OCI-LY3 (cell line): ENCODE data around the gene SPC24.

Source experiments
- EZH2phosphoT487 ChIP-seq: fragments of 200-600 bp; shearing (Covaris generic); IDR thresholded peaks from 2 replicates; pipeline ENCODE4 v1.6.1; 2018; ENCODE audit warnings: antibody characterized with exemption, mixed run types, low read depth
- TF ChIP-seq, protein P1 (sequence below): fragments of 200-600, 300-600 bp; sonication (generic); IDR thresholded peaks from 2 replicates; pipeline ENCODE4 v1.5.1; 2014; ENCODE audit warnings: antibody characterized with exemption, low read length, low read depth

GRCh38 chr19:11154683-11155047, 917 bp downstream of the SPC24 start:
- TF ChIP-seq, protein P1, sequence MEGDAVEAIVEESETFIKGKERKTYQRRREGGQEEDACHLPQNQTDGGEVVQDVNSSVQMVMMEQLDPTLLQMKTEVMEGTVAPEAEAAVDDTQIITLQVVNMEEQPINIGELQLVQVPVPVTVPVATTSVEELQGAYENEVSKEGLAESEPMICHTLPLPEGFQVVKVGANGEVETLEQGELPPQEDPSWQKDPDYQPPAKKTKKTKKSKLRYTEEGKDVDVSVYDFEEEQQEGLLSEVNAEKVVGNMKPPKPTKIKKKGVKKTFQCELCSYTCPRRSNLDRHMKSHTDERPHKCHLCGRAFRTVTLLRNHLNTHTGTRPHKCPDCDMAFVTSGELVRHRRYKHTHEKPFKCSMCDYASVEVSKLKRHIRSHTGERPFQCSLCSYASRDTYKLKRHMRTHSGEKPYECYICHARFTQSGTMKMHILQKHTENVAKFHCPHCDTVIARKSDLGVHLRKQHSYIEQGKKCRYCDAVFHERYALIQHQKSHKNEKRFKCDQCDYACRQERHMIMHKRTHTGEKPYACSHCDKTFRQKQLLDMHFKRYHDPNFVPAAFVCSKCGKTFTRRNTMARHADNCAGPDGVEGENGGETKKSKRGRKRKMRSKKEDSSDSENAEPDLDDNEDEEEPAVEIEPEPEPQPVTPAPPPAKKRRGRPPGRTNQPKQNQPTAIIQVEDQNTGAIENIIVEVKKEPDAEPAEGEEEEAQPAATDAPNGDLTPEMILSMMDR: no peak
- no peak for TF ChIP-seq EZH2phosphoT487
